Astrocyte (in vitro differentiated cells and primary cell): Measurements from ENCODE around the gene AZU1.

Source experiments
- EZH2 ChIP-seq: IDR thresholded peaks from 2 replicates; pipeline ENCODE4 v1.6.1; 2012; ENCODE audit warnings: mild to moderate bottlenecking, low read length, inconsistent platforms; ENCODE audit not compliant: insufficient read depth
- TF ChIP-seq, protein P1 (sequence below): IDR thresholded peaks from 2 replicates; pipeline ENCODE4 v1.5.1; 2011; ENCODE audit warnings: low read depth, mild to moderate bottlenecking, inconsistent platforms, low read length, moderate library complexity; ENCODE audit not compliant: insufficient read depth

DNA sequence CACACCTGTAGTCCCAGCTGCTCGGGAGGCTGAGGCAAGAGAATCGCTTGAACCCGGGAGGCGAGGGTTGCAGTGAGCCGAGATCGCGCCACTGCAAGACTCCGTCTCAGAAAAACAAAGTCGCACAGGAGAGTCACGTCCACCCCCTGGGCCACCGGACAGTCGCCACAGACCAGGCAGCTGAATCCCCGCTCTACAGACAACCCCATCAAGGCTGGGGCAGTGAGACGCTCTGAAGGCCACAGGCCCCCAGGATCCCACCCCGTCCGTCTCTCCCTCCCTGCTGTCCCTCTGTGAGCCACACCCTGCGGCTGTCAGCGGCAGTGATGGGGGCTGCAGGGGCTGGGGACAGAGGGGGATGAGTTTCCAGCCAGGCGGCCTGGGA is 45.8 kb upstream of the AZU1 start:
- TF ChIP-seq, protein P1, sequence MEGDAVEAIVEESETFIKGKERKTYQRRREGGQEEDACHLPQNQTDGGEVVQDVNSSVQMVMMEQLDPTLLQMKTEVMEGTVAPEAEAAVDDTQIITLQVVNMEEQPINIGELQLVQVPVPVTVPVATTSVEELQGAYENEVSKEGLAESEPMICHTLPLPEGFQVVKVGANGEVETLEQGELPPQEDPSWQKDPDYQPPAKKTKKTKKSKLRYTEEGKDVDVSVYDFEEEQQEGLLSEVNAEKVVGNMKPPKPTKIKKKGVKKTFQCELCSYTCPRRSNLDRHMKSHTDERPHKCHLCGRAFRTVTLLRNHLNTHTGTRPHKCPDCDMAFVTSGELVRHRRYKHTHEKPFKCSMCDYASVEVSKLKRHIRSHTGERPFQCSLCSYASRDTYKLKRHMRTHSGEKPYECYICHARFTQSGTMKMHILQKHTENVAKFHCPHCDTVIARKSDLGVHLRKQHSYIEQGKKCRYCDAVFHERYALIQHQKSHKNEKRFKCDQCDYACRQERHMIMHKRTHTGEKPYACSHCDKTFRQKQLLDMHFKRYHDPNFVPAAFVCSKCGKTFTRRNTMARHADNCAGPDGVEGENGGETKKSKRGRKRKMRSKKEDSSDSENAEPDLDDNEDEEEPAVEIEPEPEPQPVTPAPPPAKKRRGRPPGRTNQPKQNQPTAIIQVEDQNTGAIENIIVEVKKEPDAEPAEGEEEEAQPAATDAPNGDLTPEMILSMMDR: no peak
- no peak for TF ChIP-seq EZH2
